BLaER1 treated with 17β-estradiol and CSF1 and Interleukin-3, amounts not matched to agents 10 nM and 100 nM (cell line): ENCODE data around the gene ZRANB1.

Experiments used
- H3K27ac ChIP-seq, 11 experiments: shearing (Covaris generic); formaldehyde crosslinking; 2 replicates each; pipeline ENCODE4 v1.8.1; 2022
- H3K27me3 ChIP-seq, 11 experiments: shearing (Covaris generic); formaldehyde crosslinking; 2 replicates each; pipeline ENCODE4 v1.8.1; 2022
- H3K36me3 ChIP-seq, 11 experiments: shearing (Covaris generic); formaldehyde crosslinking; 2 replicates each; pipeline ENCODE4 v1.8.1; 2022
- H3K4me1 ChIP-seq, 10 experiments: shearing (Covaris generic); formaldehyde crosslinking; 2 replicates each; pipeline ENCODE4 v1.8.1; 2022
- H3K4me2 ChIP-seq, 11 experiments: shearing (Covaris generic); formaldehyde crosslinking; 2 replicates each; pipeline ENCODE4 v1.8.1; 2022
- H3K4me3 ChIP-seq, 10 experiments: shearing (Covaris generic); formaldehyde crosslinking; 2 replicates each; pipeline ENCODE4 v1.8.1; 2022
- H3K9ac ChIP-seq, 11 experiments: shearing (Covaris generic); formaldehyde crosslinking; 2 replicates each; pipeline ENCODE4 v1.8.1; 2022
- H3K9me3 ChIP-seq, 11 experiments: shearing (Covaris generic); formaldehyde crosslinking; replicated peaks in 1 of 11; 2 replicates each; pipeline ENCODE4 v1.8.1; 2022
- H4K20me1 ChIP-seq, 11 experiments: shearing (Covaris generic); formaldehyde crosslinking; 2 replicates each; pipeline ENCODE4 v1.8.1; 2022
- Cebpa-rat ChIP-seq, 11 experiments: shearing (Covaris generic); IDR thresholded peaks; 2 replicates each; pipeline ENCODE4 v1.8.1; 2022

ZRANB1 gene

DNA sequence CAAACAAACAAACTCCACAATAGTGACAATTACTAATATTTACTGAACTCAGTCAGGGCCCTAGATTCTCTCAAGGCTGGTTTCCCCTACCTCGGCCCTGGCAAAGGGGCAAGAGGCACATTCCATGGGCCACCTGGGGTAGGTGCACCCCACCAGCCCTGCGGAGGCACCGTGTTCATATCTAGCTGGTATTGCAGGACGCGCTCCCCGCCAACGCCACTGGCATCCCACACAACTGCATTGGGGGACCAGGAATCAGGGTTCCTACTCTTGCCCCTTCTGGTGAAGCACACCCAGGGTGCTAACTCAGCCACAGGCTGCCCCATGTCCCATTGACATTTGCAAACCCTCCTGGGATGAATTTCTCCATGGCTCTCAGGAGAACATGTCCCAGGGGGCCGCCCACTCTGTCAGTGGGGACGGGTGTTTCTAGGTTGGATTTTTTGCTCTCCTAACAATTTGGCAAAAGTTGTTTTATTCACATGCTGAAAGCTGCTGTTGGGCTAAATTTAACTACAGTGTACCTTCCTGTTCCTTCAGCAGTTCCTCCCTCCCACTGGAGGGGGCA, 76.7 kb downstream of the ZRANB1 start:
- Histone ChIP-seq H3K4me3 (no peak overlapping the region), H3K4me2 (peak overlapping the region; percentile 20 to 74 (median 45)), H4K20me1 (peaks cover 92 to 100% (median 100%) of the 10 kb centered on the region in 11 experiments), H3K4me1 (peaks cover 30 to 39% (median 34%) of the 10 kb centered on the region in 10 experiments), H3K27ac (peak overlapping the region in 5 of 11 experiments; percentile 1 to 26 (median 6); a peak in 3 of 22 replicates), H3K36me3 (peaks cover 77 to 95% (median 88%) of the 10 kb centered on the region in 11 experiments), H3K9ac (peak overlapping the region in 3 of 11 experiments; percentile 6 to 8 (median 8); a peak in 4 of 22 replicates), H3K9me3 (peaks cover 0 to 44% (median 36%) of the 10 kb centered on the region in 11 experiments; a peak in 18 of 22 replicates), H3K27me3 (no peaks in the 10 kb centered on the region)
- no peak for TF ChIP-seq Cebpa-rat (IDR thresholded peaks at IDR 0.05)

DNA sequence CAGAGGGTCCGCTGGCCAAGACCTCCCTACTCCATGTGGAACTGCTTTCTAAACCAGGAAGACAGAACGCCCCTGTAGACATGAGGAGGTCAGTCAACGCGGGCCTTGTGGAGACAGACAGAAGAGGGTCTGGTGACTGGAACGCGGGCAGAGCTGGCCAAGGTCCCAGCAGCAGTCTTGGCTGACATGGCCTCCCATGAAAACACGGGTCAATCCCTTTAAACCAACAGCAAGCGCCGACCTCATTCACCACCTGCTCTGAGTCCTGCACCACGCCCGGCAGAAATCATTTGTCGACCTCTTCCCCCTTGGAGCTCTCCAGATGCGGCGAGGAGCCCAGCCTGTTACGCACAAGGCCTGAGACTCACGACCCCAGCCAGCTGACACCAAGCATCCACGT, 78.5 kb downstream of the ZRANB1 start:
- Histone ChIP-seq H3K27ac (no peak overlapping the region), H4K20me1 (peaks cover 92 to 100% (median 100%) of the 10 kb centered on the region in 11 experiments)
- TF ChIP-seq Cebpa-rat (IDR thresholded peaks at IDR 0.05) = no peak

DNA sequence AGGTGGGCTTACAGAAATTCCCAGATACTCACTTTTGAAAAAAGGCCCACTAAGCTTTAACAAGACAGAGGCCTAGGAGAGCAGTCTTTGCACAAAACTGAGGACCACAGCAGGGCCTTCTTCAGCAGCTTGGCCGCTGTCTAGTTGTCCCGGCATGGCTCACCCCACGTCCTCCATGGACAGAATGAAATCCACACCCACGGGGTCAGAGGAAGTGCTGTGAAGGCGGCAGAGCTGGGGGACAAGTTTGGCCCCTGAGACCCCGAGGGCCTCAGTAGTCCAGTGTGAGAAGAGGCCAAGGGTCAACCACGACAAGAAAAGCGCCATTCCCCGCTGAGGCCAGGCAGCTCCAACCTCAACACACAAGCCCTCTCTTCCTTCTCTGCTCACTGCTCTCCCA, 78.9 kb downstream of the ZRANB1 start:
- Histone ChIP-seq H3K9ac (no peak overlapping the region), H3K27ac (no peak overlapping the region), H3K4me2 (peak overlapping the region in 6 of 11 experiments; percentile 27 to 74 (median 36); a peak in 5 of 22 replicates), H4K20me1 (peaks cover 92 to 100% (median 100%) of the 10 kb centered on the region in 11 experiments), H3K4me3 (peak overlapping the region in 1 of 10 experiments; percentile 31; a peak in 1 of 20 replicates), H3K36me3 (peaks cover 78 to 95% (median 88%) of the 10 kb centered on the region in 11 experiments), H3K4me1 (peaks cover 29 to 39% (median 33%) of the 10 kb centered on the region in 10 experiments), H3K27me3 (no peaks in the 10 kb centered on the region), H3K9me3 (peaks cover 0 to 47% (median 37%) of the 10 kb centered on the region in 11 experiments; a peak in 18 of 22 replicates)
- no peak for TF ChIP-seq Cebpa-rat (IDR thresholded peaks at IDR 0.05)

More for the DNA sequence above, 78.5 kb downstream of the ZRANB1 start:
- peaks cover 78 to 95% (median 88%) of the 10 kb centered on the region in 11 experiments for H3K36me3 ChIP-seq
- H3K9ac ChIP-seq = no peak overlapping the region
- H3K4me2 ChIP-seq = peak overlapping the region in 9 of 11 experiments; percentile 27 to 74 (median 45); a peak in 8 of 22 replicates
- peaks cover 30 to 39% (median 33%) of the 10 kb centered on the region in 10 experiments for H3K4me1 ChIP-seq
- H3K9me3 ChIP-seq = peaks cover 0 to 47% (median 37%) of the 10 kb centered on the region in 11 experiments; a peak in 18 of 22 replicates
- H3K27me3 ChIP-seq = no peaks in the 10 kb centered on the region
- H3K4me3 ChIP-seq = no peak overlapping the region

GRCh38 chr10:125021686-125022344, 79.9 kb downstream of the ZRANB1 start:
- H3K27me3 ChIP-seq = no peaks in the 10 kb centered on the region
- peaks cover 92 to 100% (median 100%) of the 10 kb centered on the region in 11 experiments for H4K20me1 ChIP-seq
- no peak overlapping the region for H3K9ac ChIP-seq
- peaks cover 81 to 96% (median 89%) of the 10 kb centered on the region in 11 experiments for H3K36me3 ChIP-seq
- H3K4me2 ChIP-seq = no peak overlapping the region
- peaks cover 29 to 36% (median 32%) of the 10 kb centered on the region in 10 experiments for H3K4me1 ChIP-seq
- H3K27ac ChIP-seq = no peak overlapping the region
- no peak overlapping the region for H3K4me3 ChIP-seq
- TF ChIP-seq Cebpa-rat (IDR thresholded peaks at IDR 0.05) = no peak
- H3K9me3 ChIP-seq = peaks cover 0 to 47% (median 37%) of the 10 kb centered on the region in 11 experiments; a peak in 18 of 22 replicates

GRCh38 chr10:125022671-125023070, 80.7 kb downstream of the ZRANB1 start:
- Histone ChIP-seq H3K27ac (no peak overlapping the region), H3K27me3 (no peaks in the 10 kb centered on the region), H3K4me3 (no peak overlapping the region), H3K4me1 (peaks cover 26 to 36% (median 31%) of the 10 kb centered on the region in 10 experiments), H4K20me1 (peaks cover 92 to 100% (median 100%) of the 10 kb centered on the region in 11 experiments), H3K9me3 (peaks cover 0 to 47% (median 37%) of the 10 kb centered on the region in 11 experiments; a peak in 18 of 22 replicates), H3K36me3 (peaks cover 81 to 96% (median 89%) of the 10 kb centered on the region in 11 experiments), H3K4me2 (no peak overlapping the region), H3K9ac (no peak overlapping the region)
- TF ChIP-seq Cebpa-rat (IDR thresholded peaks at IDR 0.05) = no peak

DNA sequence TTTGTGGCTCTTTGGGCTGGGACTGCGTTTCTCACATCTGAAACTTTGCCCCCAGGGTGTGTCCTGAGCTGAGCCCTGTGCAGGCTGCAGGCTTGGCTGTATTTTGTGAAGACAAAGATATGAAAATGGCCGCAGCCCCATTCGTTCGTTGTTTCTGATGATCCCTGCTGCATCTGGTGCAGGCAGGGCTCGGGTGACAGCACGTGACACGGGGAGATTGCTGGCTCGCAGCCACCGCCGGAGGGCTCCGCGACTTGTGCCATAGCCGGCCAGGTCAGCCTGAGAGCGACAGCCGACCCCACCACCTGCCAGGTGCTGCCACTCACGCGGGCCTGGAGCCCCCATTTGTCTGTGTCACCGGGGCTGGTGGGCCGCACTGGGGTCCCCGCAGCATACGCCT, 81.3 kb downstream of the ZRANB1 start:
- H3K9me3 ChIP-seq = peaks cover 0 to 47% (median 37%) of the 10 kb centered on the region in 11 experiments; a peak in 18 of 22 replicates
- H4K20me1 ChIP-seq = peaks cover 92 to 100% (median 100%) of the 10 kb centered on the region in 11 experiments
- H3K27ac ChIP-seq = no peak overlapping the region
- peaks cover 81 to 96% (median 90%) of the 10 kb centered on the region in 11 experiments for H3K36me3 ChIP-seq
- no peak overlapping the region for H3K4me2 ChIP-seq
- H3K4me1 ChIP-seq = peaks cover 20 to 35% (median 29%) of the 10 kb centered on the region in 10 experiments
- H3K4me3 ChIP-seq = no peak overlapping the region
- no peak for TF ChIP-seq Cebpa-rat (IDR thresholded peaks at IDR 0.05)
- H3K27me3 ChIP-seq = no peaks in the 10 kb centered on the region
- H3K9ac ChIP-seq = no peak overlapping the region

- H3K4me1 ChIP-seq = peaks cover 13 to 28% (median 22%) of the 10 kb centered on the region in 10 experiments
- no peaks in the 10 kb centered on the region for H3K27me3 ChIP-seq
- peaks cover 0 to 47% (median 37%) of the 10 kb centered on the region in 11 experiments; a peak in 18 of 22 replicates for H3K9me3 ChIP-seq
- TF ChIP-seq Cebpa-rat (IDR thresholded peaks at IDR 0.05) = no peak
- peaks cover 89 to 98% (median 94%) of the 10 kb centered on the region in 11 experiments for H3K36me3 ChIP-seq
- no peak overlapping the region for H3K9ac ChIP-seq
- H3K27ac ChIP-seq = no peak overlapping the region
- no peak overlapping the region for H3K4me3 ChIP-seq
- no peak overlapping the region for H3K4me2 ChIP-seq
- H4K20me1 ChIP-seq = peaks cover 92 to 100% (median 100%) of the 10 kb centered on the region in 11 experiments
Measured at GRCh38 chr10:125023862-125024496, 82.1 kb downstream of the ZRANB1 start.

DNA sequence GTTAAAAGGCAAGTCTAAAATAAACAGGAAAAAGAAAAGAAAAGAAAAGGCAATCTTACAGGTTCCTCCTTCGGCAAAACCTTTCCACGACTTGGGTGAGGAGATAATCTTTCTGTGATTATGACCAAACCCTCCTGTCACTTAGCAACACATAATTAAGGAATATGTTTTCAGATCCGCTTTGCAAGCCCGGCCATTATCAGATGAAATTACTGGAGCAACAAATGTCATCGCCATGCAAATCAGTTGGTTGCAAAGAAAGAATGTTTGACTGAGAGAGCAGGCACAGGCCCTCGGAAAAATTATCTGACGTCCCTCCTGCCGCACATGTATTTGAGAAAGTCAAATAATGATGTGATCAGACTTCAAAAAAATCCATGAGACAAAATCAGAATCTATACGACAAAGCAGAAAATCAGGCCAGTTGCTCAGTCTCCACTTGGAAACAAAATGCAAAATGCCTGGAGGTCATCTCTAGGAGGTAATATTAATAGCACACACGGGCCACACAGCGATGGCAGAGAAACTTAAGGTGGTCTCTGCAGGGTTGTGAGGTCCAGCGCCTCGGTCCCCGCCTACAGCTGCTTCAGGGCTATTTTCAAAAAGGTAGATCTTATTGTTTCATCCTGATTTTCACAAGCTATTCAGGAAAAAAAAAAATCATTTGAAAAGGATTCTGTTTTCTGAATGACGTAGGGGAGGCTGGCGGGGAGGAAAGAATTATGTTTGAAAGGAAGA, 82.7 kb downstream of the ZRANB1 start:
- H3K9me3 ChIP-seq = peaks cover 0 to 46% (median 37%) of the 10 kb centered on the region in 11 experiments; a peak in 18 of 22 replicates
- peaks cover 7 to 21% (median 15%) of the 10 kb centered on the region in 10 experiments for H3K4me1 ChIP-seq
- peaks cover 94 to 100% (median 100%) of the 10 kb centered on the region in 11 experiments for H4K20me1 ChIP-seq
- no peak for TF ChIP-seq Cebpa-rat (IDR thresholded peaks at IDR 0.05)
- no peak overlapping the region for H3K9ac ChIP-seq
- H3K36me3 ChIP-seq = peaks cover 91 to 100% (median 100%) of the 10 kb centered on the region in 11 experiments
- H3K27ac ChIP-seq = no peak overlapping the region
- H3K4me3 ChIP-seq = no peak overlapping the region
- H3K4me2 ChIP-seq = no peak overlapping the region
- H3K27me3 ChIP-seq = no peaks in the 10 kb centered on the region
